NCI-H2107 treated with DMSO at 0.1 percent for 48 hours (cell line): ENCODE measurements around the gene DSP.

Source experiments
- DNase-seq: peaks from one replicate; lab custom pipeline; 2025; ENCODE audit not compliant: unreplicated experiment; lab: John Stamatoyannopoulos, UW

The DSP gene

DNA sequence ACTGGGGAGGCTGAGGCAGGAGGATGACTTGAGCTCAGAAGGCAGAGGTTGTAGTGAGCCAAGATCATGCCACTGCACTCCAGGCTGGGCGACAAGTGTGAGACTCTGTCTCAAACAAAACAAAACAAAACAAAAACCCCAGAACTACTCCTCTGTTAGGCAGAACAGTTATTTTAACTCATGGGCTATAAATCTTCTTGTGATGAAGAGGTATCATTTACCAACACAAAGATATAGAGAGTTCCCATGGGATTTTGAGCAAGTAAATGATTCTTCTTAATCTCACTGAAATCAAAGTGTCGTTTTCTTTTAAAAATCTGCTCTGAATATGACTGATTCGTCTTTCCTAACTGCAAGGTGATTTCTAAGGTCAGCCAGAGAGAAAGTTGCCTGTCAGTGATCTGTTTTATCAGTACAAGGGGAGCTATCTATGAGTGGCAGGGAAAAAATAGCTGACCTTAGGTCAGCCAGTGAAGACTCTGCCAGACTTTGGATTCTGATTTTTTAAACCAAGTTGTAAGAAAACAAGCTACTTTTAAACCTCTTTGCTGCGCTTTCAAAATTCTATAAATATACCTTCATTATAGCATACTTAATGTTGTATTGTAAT is 3.8 kb upstream of the DSP start:
- DNase-seq, result no peak

DNA sequence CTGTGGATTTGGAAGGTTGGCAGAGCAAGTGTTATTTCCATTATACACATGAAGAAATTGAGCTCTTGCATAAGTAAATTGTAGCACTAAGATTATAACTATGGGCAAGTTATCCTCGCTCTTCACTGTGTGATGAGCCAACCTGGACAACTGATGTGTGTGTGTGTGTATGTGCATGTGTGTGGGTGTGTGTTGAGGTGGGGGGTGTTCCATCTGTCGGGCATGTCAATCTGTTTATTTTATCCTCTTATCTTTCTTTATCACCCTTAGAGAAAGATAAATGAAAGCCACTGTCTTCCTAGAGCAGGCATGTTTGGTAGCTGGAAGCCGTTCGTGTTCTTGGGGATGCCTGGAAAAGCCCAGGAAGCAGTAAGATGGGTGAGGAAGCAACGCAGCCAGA is 3.0 kb upstream of the DSP start:
- DNase-seq, result no peak

DNA sequence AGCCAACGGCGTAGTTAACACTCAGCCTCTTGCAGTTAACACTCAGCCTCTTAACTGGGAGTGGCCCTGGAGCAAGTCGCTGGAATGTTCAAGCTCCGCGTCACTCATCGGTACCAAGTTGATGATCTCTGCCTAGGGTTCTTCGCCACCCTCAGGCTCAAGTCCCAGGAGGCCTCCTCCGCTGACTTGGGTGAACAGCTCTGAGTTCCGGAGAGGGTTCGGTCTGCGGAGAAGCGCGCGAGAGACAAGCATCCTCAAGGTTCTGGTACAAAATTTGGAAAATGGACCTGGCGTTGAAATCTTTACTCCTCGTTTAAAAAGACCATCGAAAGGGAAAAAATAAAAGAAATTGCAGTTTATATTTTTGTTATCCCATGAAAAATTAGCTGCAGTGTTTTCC is 876 bp upstream of the DSP start:
- DNase-seq, result no peak

DNA sequence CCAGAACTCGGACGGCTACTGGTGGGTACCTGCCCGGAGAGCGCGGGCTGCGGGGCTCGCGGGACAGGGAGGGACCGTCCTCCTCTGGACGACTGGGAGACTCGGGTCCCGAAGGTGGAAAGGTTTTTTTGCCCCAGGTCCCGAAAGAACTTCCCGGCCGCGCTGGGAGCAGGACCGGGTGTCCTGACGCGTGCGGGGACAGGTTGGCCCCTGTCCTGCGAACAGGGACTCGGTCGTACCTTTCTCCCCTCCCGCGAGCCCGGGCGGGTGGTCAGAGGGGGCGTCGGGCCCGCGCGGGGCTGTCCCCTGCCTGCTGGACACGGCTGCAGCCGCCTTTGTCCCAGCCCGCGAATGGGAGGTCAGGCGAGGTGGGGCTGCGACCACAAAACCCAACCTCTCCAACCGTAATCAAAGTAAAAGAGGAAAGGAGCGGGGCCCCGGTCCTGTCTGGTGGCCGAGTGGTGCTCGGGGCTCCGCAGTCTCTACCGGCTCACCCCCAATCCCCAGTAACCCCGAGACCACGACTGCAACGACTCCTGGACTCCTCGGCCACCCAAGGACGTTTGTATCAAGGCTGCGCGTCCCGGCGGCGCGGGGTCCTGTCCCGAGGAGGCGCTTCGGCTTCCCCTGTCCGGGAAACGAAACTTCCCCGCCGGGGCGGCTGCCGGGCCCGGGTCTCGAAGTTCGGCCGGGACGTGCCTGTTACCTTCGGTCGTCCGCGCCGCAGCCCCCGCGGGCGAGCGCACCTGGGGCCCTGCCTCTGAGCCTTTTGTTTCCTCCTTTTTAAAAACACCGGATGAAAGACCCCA is 798 bp downstream of the DSP start:
- no peak for DNase-seq

DNA sequence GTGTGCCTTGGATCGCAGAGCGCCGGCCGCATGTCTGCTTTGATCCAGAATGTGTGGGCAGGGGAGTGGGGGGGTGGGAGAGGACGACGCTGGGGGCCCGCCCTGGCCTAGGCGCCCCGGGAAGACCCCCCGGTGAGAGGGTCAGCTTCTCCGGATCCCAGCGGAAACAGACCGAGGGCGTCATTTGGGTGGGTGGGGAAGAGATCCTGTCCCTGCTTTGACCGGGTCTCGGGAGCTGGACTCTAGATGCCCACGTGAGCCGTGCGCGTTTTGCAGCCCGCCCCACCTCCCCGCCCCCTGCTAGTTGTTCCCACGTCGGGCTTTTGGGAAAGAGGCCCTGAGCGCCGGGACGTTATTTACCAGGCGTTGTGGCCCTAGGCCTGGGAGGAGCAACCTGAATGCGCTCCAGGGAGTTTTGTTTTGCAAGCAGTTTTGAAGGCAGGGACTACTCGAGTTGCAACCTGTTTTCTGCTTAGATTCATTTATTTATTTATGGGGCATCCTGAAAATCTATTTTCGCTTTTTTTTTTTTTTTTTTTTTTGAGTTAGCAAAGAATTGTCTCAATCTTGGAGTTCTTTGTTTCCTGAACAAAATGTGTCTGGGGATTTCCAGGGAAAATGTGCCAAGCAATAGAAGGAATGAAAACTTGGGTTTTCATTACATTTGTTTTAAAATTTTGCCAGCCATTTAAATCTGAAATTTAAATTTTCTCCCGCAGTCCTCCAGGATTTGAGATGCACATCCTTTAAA is 1.6 kb downstream of the DSP start:
- DNase-seq, result no peak

- no peak for DNase-seq
Observed at GRCh38 chr6:7543789-7544424, 2.4 kb downstream of the DSP start.

GRCh38 chr6:7544597-7544996 is 3.1 kb downstream of the DSP start:
- DNase-seq, result no peak

DNA sequence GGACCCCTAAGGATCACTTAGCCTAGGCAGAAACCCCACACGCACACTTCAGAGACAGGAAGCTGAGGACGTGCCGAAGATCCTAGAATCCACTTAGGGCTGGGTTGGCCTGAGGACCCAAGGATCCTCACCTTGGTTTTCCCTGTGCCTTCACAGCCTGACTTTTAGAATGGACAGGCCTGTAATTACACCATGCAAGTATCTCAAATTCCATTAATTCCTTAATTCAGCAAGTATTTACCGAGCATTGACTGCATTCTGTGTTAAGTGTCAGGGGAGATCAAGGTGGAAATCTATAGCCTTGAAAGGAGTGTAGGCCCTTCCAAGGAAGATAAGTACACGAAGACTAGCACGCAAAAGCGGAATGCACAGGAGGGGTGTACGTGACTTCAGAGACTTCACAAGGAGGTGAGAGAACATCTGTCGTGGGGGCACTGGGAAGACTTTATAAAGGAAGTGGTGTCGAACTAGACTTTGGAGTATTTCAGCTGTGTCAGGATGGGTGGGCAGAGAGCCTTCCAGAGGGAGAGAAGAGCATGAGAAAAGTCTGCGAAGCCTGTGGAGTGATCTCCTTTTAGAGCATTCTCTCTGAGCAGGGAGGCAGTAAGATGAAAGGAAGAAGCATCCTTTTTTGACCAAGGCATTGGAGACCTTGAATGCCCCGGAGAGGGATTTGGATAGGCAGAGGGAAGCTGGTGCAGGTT is 4.0 kb downstream of the DSP start:
- no peak for DNase-seq

- DNase-seq, result no peak
Observed at GRCh38 chr6:7546020-7546369, 4.5 kb downstream of the DSP start.

DNA sequence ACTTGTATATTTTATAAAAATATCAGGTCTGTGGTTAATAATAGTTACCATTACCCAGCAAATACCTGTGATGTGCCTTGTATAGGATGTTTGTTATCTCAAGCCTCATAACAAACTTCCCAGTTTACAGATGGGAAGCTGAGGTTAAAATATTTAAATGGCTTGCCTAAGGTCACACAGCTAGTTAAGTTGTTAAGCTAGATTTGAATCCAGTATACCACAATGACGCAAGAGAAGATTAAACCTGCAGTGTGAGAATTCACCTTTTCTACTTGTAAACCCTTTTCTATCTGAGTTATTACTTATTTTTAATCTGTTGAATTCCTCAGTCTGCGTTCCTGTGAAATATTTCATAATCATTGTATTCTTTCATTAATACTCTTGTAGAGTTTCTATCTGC is 4.9 kb downstream of the DSP start:
- DNase-seq, result no peak

GRCh38 chr6:7546896-7547295 is 5.4 kb downstream of the DSP start:
- DNase-seq, result no peak

GRCh38 chr6:7547315-7547714 is 5.8 kb downstream of the DSP start:
- DNase-seq, result no peak

DNA sequence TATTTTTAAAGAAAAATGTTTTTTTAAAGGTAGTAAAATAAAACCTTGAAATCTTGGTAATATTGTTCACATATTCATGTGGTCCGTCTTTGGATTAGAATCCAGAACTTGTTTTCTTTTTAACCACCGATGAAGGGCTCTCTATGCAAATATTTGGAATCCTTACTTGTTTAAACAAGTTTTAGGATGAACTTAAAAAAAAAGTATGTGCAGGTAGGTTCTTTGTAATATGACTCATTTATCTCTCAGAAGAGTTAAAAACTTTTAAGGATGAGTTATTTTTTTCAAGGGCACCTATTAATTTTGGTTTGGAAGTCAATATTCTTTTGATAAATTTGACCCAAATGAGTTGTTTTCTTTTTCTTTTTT is 8.9 kb downstream of the DSP start:
- DNase-seq, result no peak

- no peak for DNase-seq
Observed at GRCh38 chr6:7554533-7555275, 13.2 kb downstream of the DSP start.

- DNase-seq, result no peak
Observed at GRCh38 chr6:7555671-7556070, 14.2 kb downstream of the DSP start.

DNA sequence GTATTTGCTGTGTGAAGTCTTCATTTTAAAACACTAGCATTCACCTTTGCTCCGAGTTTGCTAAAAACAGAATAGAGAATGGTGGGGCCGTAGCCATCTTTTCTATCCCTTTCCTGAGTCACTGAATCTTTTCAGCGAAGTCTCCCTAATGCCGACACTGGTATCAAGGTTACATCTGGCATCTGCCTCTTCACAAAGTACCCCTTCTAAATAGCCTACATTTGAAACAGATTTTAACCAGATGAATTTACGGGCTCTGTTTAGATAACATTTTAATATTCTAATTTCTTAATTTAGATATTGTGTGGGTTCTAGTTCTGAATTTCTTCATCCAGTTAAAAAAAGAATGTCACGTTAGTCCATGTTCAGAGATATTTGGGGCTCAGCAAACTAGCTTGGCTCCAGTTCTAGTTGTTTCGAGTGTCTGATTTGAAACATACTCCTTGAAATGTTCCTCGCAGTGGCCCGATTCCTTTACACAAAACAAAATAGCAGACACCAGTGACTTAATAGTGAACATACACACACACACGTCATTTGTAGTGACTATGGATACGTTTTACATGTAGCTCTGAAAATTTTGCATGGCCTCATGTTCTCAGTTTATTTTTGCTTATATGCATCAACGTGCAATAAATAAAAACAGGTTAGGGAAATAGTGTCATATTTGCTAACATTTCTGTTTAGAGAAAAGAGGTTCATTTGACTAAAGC is 15.1 kb downstream of the DSP start:
- DNase-seq, result no peak

DNA sequence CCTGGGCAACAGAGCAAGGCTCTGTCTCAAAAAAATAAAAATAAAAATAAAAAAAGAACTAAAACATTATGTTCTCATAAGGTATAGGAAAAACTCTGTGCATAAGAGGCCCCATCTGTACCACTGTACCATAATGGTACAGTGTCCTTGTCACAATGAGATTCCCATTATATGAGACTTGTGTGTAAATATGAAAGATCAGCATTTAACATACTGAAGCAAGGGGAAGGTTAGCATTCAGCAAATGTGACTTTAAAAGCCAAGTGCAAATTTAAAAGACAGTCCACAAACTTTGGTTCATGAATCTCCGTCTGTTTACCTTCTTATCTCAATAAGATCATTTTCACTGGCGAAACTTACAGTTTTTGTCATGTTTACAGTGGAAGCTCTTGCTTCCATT is 16.2 kb downstream of the DSP start:
- no peak for DNase-seq

GRCh38 chr6:7558781-7559180 is 17.3 kb downstream of the DSP start:
- no peak for DNase-seq

- no peak for DNase-seq
Observed at GRCh38 chr6:7559196-7559595, 17.7 kb downstream of the DSP start.
